Stimulated activated CD8-positive, alpha-beta memory T cell treated with anti-CD3 and anti-CD28 coated beads, Interleukin-15, amount 100 ng/mL, for 4 hours (primary cell): ENCODE results near the gene SLC25A5.
A peak's percentile ranks its signal among the peaks of the same experiment; 100 is the strongest.
"Not testable (repeated sequence)": the region's sequence is repeated elsewhere in the genome, so short reads cannot be mapped to it uniquely, and the experiment has no call there.

Experiments
- DNase-seq, 2 donors: peaks; one replicate each; pipeline ENCODE4 v3.0.0-alpha.2; 2020; ENCODE audit warnings: low read depth in 2 of 2

SLC25A5 gene

GRCh38 chrX:119467842-119468550 lies at the start of gene SLC25A5:
Gene SLC25A5, plus strand, starts transcription at chrX:119468444. Its CDS starts 72 bp downstream, at chrX:119468516.
- DNase-seq: peak; percentile 60 to 64

- no peak for DNase-seq
Observed at GRCh38 chrX:119419146-119419545, 49.1 kb upstream of the SLC25A5 start.

GRCh38 chrX:119419898-119420297 lies 48.3 kb upstream of the SLC25A5 start:
- DNase-seq: no peak

GRCh38 chrX:119421016-119421705 lies 47.1 kb upstream of the SLC25A5 start:
- no peak for DNase-seq

GRCh38 chrX:119423631-119424030 lies 44.6 kb upstream of the SLC25A5 start:
- no peak for DNase-seq

GRCh38 chrX:119424999-119425398 lies 43.2 kb upstream of the SLC25A5 start:
- DNase-seq: no peak

- no peak for DNase-seq
Observed at GRCh38 chrX:119427024-119427794, 41.0 kb upstream of the SLC25A5 start.

GRCh38 chrX:119427795-119428185 lies 40.5 kb upstream of the SLC25A5 start:
- DNase-seq: no peak

GRCh38 chrX:119429471-119429870 lies 38.8 kb upstream of the SLC25A5 start:
- no peak for DNase-seq

GRCh38 chrX:119441295-119441694 lies 26.9 kb upstream of the SLC25A5 start:
- DNase-seq: not testable (repeated sequence)

GRCh38 chrX:119442286-119442685 lies 26.0 kb upstream of the SLC25A5 start:
- no peak for DNase-seq

GRCh38 chrX:119453202-119453601 lies 15.0 kb upstream of the SLC25A5 start:
- DNase-seq: no peak

- no peak for DNase-seq
Observed at GRCh38 chrX:119455264-119455663, 13.0 kb upstream of the SLC25A5 start.

GRCh38 chrX:119459181-119459580 lies 9.1 kb upstream of the SLC25A5 start:
- DNase-seq: no peak

GRCh38 chrX:119465555-119465954 lies 2.7 kb upstream of the SLC25A5 start:
- no peak for DNase-seq

- no peak for DNase-seq
Observed at GRCh38 chrX:119466970-119467369, 1.3 kb upstream of the SLC25A5 start.

GRCh38 chrX:119467433-119467832 lies 811 bp upstream of the SLC25A5 start:
- no peak for DNase-seq

- peak; percentile 72 to 74 for DNase-seq
Observed at GRCh38 chrX:119468551-119469312, 488 bp downstream of the SLC25A5 start.

GRCh38 chrX:119469313-119469635 lies 1.0 kb downstream of the SLC25A5 start:
- DNase-seq: no peak

GRCh38 chrX:119474615-119475388 lies 6.6 kb downstream of the SLC25A5 start:
- no peak for DNase-seq
